Transverse colon (tissue), 4 donors: ENCODE data around the gene PWP1.

Source experiments
- CTCF ChIP-seq, 5 experiments: fragments of 200-600 bp in 3 of 5; fragments of 450-650 bp in 2 of 5; sonication (generic) in 3 of 5; IDR thresholded peaks; 1 replicate in 2 of 5; 2 replicates in 3 of 5; pipeline ENCODE4 v1.5.1; 2016 to 2017; ENCODE audit warnings: antibody characterized with exemption in 5 of 5, inconsistent platforms in 3 of 5, mild to moderate bottlenecking in 2 of 5, moderate library complexity in 1 of 5
- EP300 ChIP-seq: sonication (generic); formaldehyde crosslinking; IDR thresholded peaks from one replicate; pipeline ENCODE4 v1.6.1; 2017; ENCODE audit warnings: antibody characterized with exemption, low read depth
- POLR2A ChIP-seq: fragments of 450-650 bp; IDR thresholded peaks from one replicate; pipeline ENCODE4 v1.6.1; 2016; ENCODE audit warnings: antibody characterized with exemption, mild to moderate bottlenecking, moderate library complexity
- POLR2AphosphoS5 ChIP-seq, 3 donors: sonication (generic); formaldehyde crosslinking; IDR thresholded peaks; one replicate each; pipeline ENCODE4 v1.6.1; 2016; ENCODE audit warnings: antibody characterized with exemption in 3 of 3

- TF ChIP-seq CTCF (IDR thresholded peaks at IDR 0.05), result no peak
- TF ChIP-seq POLR2A, result no peak
- TF ChIP-seq EP300, result no peak
- TF ChIP-seq POLR2AphosphoS5 (IDR thresholded peaks at IDR 0.05), result no peak
Measured at GRCh38 chr12:107653519-107653918, 32.1 kb upstream of the PWP1 start.
